GM21737 (cell line): ENCODE measurements around the gene PIGK.
"Not testable (repeated sequence)": the region's sequence is repeated elsewhere in the genome, so short reads cannot be mapped to it uniquely, and the experiment has no call there.

ENCODE experiments used
- ATAC-seq: cut with Tn5 transposase; IDR thresholded peaks from one replicate; pipeline ENCODE4 v1.9.1; 2021; ENCODE audit warnings: mild to moderate bottlenecking, moderate library complexity; ENCODE audit not compliant: unreplicated experiment

PIGK gene

DNA sequence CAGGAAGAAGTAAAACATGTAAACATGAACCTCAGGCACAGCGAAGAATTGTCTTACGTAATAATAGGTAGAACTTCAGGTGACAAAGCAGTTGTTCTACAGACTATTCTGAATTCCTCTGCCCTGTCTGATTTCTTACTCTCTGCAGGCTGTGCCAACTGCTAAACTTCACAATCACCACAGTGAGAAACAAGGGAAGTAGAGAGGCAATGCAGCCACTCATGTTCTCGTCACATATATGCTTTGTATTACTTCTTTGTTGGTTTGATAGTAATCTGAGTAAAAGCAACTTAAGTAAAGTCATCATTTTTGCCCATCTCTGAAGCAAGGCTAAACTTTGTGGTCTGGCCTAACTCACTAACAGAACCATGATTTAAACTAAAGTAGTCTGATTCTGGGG is 21.9 kb downstream of the PIGK start:
- no peak for ATAC-seq

- ATAC-seq, result no peak
Observed at GRCh38 chr1:77193951-77194350, 25.3 kb downstream of the PIGK start.

DNA sequence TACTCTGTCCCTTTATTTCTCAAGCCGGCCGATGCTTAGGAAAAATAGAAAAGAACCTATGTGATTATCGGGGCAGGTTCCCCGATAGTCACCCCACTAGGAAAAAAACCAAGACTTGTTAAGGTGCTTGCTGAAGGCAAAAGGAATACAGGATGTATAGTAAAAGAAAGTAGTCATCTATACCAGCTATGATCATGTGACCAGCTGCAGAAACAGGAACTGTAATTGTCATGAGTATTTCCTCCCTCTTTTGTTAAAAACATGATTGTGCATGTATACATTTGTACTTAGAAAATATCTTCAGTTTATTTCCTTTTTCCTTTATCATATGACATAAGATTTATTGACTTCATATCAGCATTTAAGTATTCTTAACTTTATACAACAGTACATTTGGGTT is 30.5 kb downstream of the PIGK start:
- no peak for ATAC-seq

GRCh38 chr1:77186907-77187306 is 32.3 kb downstream of the PIGK start:
- not testable (repeated sequence) for ATAC-seq

GRCh38 chr1:77182083-77182482 is 37.1 kb downstream of the PIGK start:
- ATAC-seq, result no peak

DNA sequence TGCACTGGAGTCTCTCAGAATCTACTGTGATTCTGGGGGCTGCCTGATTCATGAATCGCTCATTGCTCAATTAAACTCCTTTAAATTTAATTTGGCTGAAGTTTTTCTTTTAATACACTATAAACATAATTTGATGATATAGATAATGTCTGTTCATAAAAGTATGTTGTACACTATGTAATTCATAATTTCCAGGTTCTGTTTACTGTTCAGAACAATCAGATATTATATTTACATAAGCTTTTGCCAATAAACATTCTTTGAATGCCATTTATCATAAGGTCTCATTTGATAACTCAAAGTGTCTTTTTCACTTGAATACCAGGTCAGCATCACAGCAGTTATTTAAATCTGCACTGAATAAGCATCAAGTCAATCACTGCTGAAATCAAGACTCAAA is 39.6 kb downstream of the PIGK start:
- no peak for ATAC-seq

DNA sequence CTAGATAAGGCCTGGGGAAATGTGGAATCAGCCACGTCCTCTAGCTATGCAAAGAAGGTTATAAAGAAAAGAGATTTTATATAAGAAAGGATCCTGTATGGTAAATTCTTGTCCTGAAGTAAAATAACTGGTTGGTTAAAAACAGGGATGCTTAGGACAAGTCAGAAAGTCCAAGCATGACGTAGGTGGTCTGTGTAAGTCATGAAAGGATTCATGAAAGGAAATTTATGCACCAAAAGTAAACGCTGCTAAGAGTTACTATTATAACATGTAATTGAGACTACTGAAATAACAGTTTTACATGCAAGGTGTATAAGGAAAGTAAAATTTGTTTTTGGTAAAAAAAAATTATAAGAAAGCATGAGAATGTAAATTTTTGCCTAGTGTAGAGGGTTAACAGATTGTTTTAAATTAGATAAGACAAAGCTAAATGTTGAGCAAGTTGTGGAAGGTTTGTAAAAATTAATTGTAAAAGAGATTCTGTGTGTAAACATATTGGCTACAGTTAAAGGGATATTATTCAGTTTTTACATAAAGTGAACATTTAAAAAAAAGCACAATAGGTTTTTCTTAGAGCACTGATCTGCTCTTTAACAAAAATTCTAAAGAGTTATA is 43.9 kb downstream of the PIGK start:
- ATAC-seq, result no peak

DNA sequence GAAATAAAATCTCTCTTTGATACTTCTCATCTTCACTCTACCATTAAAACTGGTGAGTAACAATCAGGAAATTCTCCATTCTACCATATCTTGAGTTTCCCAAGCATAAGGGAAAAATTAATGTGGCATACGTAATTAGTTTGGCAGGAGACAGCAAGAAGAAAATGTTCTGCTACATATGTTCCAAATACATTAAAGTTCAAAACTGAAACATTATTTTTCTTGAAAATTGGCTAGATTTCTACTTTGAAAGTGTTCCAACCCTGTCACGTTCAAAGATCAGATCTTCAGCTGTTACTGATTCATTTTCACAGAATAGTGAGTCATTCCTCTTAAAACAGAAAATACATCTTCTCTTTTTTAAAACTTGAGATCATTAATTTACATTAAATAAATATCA is 48.5 kb downstream of the PIGK start:
- no peak for ATAC-seq

- ATAC-seq, result no peak
Observed at GRCh38 chr1:77168358-77168757, 50.9 kb downstream of the PIGK start.

- ATAC-seq, result no peak
Observed at GRCh38 chr1:77164434-77164944, 54.7 kb downstream of the PIGK start.

DNA sequence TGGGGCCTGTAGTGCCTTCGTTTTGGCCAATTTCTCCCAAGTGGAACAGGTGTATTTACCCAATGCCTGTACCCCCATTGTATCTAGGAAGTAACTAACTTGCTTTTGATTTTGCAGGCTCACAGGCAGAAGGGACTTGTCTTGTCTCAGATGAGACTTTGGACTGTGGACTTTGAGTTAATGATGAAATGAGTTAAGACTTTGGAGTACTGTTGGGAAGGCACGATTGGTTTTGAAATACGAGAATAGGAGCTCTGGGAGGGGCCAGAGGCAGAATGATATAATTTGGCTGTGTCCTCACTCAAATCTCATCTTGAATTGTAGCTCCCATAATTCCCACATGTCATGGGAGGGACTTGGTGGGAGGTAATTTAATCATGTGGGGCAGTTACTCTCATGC is 59.5 kb downstream of the PIGK start:
- not testable (repeated sequence) for ATAC-seq

DNA sequence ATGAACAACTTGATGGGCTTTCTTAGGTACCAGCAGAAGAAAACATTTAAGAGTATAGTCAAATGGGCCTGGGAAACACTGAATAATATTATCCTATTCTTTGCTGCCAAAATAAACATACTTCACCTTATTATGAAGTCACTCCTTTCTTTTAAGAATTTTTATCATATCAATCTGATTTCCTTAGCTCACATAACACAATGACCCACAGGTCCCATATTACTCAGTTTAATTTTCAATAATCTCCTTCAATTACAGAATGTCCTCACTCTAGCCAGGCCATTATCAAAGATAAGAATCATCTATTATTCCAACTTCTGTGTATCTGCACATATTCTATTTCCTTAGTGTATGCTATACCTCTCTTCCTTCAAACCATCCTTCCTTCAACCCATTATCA is 63.0 kb downstream of the PIGK start:
- ATAC-seq, result no peak

- ATAC-seq, result no peak
Observed at GRCh38 chr1:77146270-77146669, 73.0 kb downstream of the PIGK start.

DNA sequence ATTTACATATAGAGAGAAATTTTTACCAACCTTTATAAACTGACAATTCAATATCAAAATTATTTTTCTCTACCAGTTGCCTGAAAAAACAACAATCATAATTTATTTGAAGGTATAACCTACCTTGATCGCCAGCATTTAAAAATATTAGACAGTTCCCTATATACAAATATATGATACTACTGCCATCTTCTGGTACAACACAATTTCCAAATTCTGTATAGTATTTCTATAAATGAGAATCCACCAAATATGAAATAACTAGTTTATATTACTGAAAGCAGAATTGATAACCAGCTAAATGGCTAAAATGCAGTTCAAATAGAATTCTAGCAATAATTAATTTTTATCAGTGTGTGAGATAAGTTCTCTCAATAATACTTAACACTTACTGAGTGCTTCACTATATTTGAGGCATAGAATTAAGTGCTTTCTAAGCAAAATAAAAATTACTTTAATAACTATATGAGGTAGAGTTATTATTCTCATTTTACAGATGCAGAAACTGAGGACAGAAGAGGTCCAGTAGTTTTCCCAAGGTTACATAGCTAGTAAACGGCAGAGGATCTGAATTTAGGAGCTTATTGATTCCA is 75.6 kb downstream of the PIGK start:
- ATAC-seq, result no peak

DNA sequence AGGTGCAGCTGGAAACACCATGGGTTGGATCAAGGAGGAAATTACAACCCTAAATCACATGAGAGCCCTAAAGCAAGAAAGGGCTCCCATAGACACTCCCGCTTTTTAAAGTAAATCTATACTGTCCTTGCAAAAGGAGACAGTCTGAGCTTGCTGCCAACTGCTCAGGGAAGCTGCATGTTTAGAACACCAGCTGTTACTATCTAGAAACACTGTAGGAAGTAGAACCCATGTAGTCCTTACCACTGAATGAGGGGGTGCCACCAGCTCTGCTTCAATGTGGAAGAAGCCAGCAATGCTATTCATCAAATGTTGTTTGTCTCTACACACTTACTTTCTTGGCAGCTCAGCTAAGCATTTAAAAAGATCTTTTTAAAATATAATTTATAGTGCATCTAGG is 79.8 kb downstream of the PIGK start:
- ATAC-seq, result no peak

DNA sequence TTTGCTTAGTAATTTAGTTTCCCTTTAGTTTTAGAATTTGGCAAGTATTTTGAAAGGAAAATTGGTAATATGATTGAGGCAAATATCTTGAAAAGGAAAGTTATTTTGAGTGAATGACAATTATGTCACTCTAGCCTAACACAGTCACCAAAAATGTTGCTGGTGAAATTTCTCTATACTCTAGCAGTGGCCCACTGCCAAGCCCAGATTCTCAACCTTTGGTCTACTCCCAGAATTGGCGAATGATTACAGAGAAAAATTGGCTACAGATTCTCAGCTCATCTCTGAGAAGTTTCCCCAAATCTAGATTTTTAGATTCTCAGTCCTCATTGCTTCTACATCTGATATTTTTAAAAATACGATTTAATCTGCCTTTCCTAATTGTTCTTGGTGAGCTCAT is 84.9 kb downstream of the PIGK start:
- ATAC-seq, result no peak

GRCh38 chr1:77133731-77134358 is 85.4 kb downstream of the PIGK start:
- ATAC-seq, result no peak

DNA sequence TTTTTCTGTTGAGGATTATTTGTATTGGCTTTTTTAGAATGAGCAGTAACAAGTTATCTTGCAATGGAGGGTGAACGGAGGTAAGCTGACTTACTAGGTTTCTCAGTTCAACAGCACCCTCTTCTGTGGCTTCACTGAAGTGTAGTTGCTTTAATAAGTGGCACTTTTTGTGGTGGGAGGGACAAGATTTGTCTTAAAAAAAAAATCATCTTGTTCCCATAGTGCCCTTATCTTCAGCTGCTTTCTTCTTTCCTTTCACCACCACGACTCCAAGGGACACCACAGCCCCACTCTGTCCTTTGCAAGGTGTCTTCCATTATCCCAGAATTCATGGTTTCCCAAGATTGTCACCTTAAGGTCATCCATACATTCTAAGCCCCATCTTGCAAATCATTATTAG is 92.9 kb downstream of the PIGK start:
- ATAC-seq, result peak; percentile 74

GRCh38 chr1:77121503-77121902 is 97.7 kb downstream of the PIGK start:
- ATAC-seq, result no peak

GRCh38 chr1:77120950-77121349 is 98.3 kb downstream of the PIGK start:
- no peak for ATAC-seq

- ATAC-seq, result no peak
Observed at GRCh38 chr1:77118712-77119111, 100.5 kb downstream of the PIGK start.

- no peak for ATAC-seq
Observed at GRCh38 chr1:77104672-77105071, 114.6 kb downstream of the PIGK start.
